ENCODE data around the gene DNLZ. TPM values are rescaled to one million over a fixed set of nuclear protein-coding genes. Genes with fewer than 3 reads are reported as not detected.

Gene DNLZ
- total RNA-seq, 1 donor from 2014 or later: 15.5 TPM

- intact Hi-C loops (cut with DNase I): no loop called here
- Histone ChIP-seq H3K4me1 (peaks cover under 1% of the 10 kb centered on the region), H3K9me3 (no peaks in the 10 kb centered on the region), H3K27ac (no peak overlapping the region), H3K27me3 (no peaks in the 10 kb centered on the region), H3K36me3 (no peaks in the 10 kb centered on the region), H3K4me3 (no peak overlapping the region)
- TF ChIP-seq, protein P1, sequence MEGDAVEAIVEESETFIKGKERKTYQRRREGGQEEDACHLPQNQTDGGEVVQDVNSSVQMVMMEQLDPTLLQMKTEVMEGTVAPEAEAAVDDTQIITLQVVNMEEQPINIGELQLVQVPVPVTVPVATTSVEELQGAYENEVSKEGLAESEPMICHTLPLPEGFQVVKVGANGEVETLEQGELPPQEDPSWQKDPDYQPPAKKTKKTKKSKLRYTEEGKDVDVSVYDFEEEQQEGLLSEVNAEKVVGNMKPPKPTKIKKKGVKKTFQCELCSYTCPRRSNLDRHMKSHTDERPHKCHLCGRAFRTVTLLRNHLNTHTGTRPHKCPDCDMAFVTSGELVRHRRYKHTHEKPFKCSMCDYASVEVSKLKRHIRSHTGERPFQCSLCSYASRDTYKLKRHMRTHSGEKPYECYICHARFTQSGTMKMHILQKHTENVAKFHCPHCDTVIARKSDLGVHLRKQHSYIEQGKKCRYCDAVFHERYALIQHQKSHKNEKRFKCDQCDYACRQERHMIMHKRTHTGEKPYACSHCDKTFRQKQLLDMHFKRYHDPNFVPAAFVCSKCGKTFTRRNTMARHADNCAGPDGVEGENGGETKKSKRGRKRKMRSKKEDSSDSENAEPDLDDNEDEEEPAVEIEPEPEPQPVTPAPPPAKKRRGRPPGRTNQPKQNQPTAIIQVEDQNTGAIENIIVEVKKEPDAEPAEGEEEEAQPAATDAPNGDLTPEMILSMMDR (IDR thresholded peaks at IDR 0.05): no peak
- no peak for ATAC-seq
- DNase-seq: no peak
Measured at GRCh38 chr9:136333486-136333885, 30.1 kb downstream of the DNLZ start.

DNA sequence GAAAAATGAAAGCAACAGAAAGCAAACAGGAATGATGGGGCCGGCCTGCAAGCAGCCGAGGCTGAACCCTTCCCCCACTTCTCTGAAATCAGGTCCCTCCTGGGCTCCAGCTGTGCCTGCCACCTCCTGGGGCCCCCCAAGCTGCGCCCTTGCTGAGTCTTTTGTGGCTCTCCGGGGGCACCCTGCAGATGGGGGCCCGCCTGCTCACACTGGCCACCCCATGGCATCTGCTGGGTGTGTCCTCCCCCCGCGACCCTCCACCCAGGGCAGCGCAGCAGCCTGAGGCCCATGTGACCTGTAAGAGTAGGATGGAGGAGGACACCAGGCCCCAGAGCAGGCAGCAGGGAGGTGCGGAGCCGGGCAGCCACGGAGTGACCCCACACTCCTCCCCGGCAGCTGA lies 30.5 kb downstream of the DNLZ start:
- ATAC-seq (no peak), DNase-seq (no peak)
- Histone ChIP-seq H3K27me3 (no peaks in the 10 kb centered on the region), H3K9me3 (no peaks in the 10 kb centered on the region), H3K4me3 (no peak overlapping the region), H3K36me3 (no peaks in the 10 kb centered on the region), H3K4me1 (peaks cover 5% of the 10 kb centered on the region), H3K27ac (no peak overlapping the region)
- intact Hi-C loops (cut with DNase I): no loop called here
- TF ChIP-seq, protein P1 (IDR thresholded peaks at IDR 0.05): no peak

DNA sequence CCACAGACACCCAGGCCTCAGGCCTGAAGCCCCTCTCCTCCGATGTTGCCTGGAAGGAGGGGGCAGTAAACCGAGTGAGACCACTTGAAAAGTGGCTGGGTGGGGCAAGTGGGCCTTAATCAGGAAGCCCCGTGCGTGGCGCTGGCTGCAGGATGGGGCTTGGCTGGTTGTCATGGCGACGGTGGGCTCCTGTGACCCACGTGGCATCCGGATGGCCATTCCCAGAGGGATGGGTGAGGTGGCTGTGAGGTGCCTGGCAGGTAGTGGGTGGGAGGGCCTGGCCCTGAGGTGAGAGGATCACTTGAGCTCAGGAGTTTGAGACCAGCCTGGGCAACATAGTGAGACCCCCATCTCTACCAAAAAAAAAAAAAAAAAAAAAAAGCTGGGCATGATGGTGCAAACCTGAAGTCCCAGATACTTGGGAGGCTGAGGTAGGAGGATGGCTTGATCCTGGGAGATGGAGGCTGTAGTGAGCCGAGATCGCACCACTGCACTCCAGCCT lies 31.0 kb downstream of the DNLZ start:
- no peak for DNase-seq
- ATAC-seq: no peak
- H3K27ac ChIP-seq: no peak overlapping the region
- no peaks in the 10 kb centered on the region for H3K36me3 ChIP-seq
- H3K4me1 ChIP-seq: peaks cover 8% of the 10 kb centered on the region
- no peaks in the 10 kb centered on the region for H3K27me3 ChIP-seq
- H3K9me3 ChIP-seq: no peaks in the 10 kb centered on the region
- no peak overlapping the region for H3K4me3 ChIP-seq
- TF ChIP-seq, protein P1 (IDR thresholded peaks at IDR 0.05): no peak
- intact Hi-C loops (cut with DNase I): no loop called here

DNA sequence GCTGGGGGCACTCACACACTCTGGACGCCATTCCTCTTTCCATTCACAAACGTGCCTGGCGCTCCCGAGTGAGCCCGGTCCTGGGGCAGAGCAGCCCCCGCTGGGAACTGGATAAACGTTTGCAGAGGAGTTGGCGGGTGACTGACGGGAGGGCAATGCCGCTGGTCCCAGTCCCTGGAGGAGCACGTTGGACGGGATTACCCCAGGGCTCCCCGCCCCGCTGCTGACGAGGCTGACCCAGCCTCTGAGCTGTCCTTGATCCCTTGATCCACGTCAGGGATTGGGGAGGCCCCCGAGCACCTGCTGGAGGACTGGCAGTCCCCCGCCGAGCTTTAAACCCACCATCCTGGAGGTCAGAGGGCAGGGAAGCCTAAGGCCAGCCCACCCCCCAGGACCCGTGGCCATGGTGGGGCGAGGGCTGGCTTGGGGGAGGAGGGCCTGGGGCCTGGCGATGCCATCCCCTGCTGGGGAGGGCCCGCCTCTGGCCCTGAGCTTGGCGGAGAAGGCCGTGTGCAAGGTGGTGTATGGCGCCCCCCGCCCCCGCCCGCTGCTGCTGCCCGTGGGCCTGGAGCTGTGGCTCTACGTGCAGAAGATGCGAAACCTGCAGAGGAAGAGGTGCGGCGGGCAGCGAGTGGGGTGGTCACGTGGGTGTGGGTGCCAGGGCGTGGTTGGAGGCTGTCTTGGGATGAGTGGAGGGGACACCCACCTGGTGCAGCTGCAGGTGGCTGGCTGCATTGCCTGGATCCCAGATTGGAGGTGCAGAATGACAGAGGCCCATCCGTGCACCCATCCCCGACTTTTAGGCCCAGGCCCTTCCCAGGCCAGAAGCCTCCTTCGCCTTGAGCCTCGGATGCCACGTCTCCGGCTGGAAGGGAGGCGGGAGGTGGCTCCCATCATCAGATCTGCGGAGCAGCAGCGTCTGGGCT lies 31.7 kb downstream of the DNLZ start:
- TF ChIP-seq, protein P1 (IDR thresholded peaks at IDR 0.05): no peak
- H3K4me3 ChIP-seq: no peak overlapping the region
- no peak for DNase-seq

DNA sequence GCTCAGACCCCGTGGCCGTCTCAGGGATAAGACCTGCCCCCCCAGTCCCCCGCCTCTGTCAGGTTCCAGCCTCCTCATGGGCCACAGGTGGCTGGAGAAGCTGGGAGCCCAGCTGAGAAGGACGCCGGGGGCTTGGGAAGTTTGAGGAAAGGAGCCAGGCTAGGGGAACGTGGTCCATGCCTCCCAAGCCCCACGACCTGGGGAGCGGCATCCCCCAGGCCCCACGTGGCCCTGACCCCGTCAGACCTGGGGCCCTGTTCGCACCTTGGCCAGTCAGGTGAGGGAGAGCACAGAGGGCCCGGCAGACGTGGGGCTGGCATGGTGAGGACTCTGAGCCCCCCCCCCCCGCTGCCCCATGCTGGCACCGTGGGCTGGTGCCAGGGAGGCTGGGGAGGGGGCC lies 32.5 kb downstream of the DNLZ start:
- DNase-seq: no peak
- Histone ChIP-seq H3K27ac (no peak overlapping the region), H3K9me3 (no peaks in the 10 kb centered on the region), H3K4me1 (peaks cover 18% of the 10 kb centered on the region), H3K36me3 (no peaks in the 10 kb centered on the region), H3K4me3 (no peak overlapping the region), H3K27me3 (no peaks in the 10 kb centered on the region)
- intact Hi-C loops (cut with DNase I): no loop called here
- TF ChIP-seq, protein P1 (IDR thresholded peaks at IDR 0.05): no peak
- no peak for ATAC-seq

More for the DNA sequence above, 31.7 kb downstream of the DNLZ start:
- no peaks in the 10 kb centered on the region for H3K9me3 ChIP-seq
- no peaks in the 10 kb centered on the region for H3K36me3 ChIP-seq
- intact Hi-C loops (cut with DNase I): no loop called here
- peaks cover 12% of the 10 kb centered on the region for H3K4me1 ChIP-seq
- no peak for ATAC-seq
- H3K27me3 ChIP-seq: no peaks in the 10 kb centered on the region
- no peak overlapping the region for H3K27ac ChIP-seq
